ENCODE results near the gene PODXL.

The PODXL gene

GRCh38 chr7:131455001-131455400, 101.4 kb downstream of the PODXL start:
- no peak for DNase-seq (ENCODE audit: low read depth, low spot score)

GRCh38 chr7:131454498-131454897, 101.9 kb downstream of the PODXL start:
- DNase-seq (ENCODE audit: low read depth, low spot score), result no peak
